T1000 (cell line): ENCODE data around the gene POMT1.
"Not testable (repeated sequence)": the region's sequence is repeated elsewhere in the genome, so short reads cannot be mapped to it uniquely, and the experiment has no call there.

Experiments used
- DNase-seq: peaks from one replicate; lab custom pipeline; 2025; ENCODE audit warnings: mixed read lengths; lab: John Stamatoyannopoulos, UW

POMT1 gene

GRCh38 chr9:131502781-131503625 lies at the start of gene POMT1:
POMT1 (plus strand) TSS chr9:131502918; CDS start chr9:131504219, 1,301 bp downstream.
- peak; percentile 70 for DNase-seq

DNA sequence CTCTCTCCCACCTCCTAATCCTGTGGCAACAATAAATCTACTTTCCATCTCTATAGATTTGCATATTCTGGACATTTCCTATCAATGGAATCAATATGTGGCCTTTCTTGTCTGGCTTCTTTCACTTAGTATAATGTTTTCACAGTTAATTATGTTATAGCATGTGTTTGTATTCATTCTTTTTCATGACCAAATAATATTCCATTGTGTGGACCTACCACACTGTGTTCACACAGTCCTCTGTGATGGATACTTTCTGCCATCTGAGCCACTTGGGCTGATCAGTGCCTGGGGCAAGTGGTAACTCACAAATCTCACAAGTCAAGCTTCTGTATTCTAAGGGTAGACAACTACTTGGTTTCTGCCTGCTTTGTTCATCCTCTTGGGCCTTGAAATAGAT lies 48.7 kb upstream of the POMT1 start:
- no peak for DNase-seq

GRCh38 chr9:131455655-131456054 lies 47.1 kb upstream of the POMT1 start:
- not testable (repeated sequence) for DNase-seq

- no peak for DNase-seq
Measured at GRCh38 chr9:131457746-131458145, 45.0 kb upstream of the POMT1 start.

- DNase-seq, result no peak
Measured at GRCh38 chr9:131459056-131459455, 43.7 kb upstream of the POMT1 start.

DNA sequence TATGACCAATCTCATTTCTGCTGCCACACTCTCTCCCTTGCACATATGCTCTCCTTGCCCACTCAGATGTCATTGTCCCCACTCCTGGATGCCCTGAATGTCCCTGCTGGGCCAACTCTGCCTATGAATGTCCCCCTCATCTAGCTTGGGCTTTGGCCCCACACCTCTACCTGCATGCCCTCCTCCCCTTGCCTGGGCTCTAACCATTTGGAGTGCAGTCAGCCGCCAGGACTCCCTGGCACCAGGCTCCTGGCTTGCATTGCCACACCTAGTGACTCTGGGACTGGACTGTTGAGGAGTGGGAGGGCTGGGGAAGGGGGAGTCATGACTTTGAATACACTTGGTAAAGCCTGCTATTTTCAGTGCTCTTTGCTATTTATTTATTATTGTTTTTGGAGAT lies 41.6 kb upstream of the POMT1 start:
- DNase-seq, result no peak

GRCh38 chr9:131464354-131465000 lies 38.2 kb upstream of the POMT1 start:
- no peak for DNase-seq

GRCh38 chr9:131465401-131465800 lies 37.3 kb upstream of the POMT1 start:
- no peak for DNase-seq

- DNase-seq, result no peak
Measured at GRCh38 chr9:131467214-131467935, 35.3 kb upstream of the POMT1 start.

DNA sequence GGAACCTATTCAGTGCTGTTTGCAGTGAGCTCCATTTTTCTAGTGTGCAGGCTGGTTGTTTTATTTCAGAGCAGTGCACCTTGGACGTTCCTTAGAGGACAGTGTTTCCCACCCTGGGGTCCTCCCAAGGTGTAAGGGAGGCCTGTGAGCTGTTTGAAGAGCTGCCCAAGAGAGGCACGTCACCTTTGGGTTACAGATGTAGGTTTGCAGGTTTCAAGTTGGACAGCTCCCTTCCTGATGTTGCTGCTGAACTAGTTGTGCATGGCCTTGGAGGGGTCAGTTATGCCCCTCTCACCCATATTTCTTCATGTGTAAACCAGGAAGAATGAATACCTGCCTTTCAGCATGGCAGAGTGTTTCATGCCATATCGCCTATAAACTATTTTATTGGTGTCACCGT lies 34.7 kb upstream of the POMT1 start:
- DNase-seq, result no peak

DNA sequence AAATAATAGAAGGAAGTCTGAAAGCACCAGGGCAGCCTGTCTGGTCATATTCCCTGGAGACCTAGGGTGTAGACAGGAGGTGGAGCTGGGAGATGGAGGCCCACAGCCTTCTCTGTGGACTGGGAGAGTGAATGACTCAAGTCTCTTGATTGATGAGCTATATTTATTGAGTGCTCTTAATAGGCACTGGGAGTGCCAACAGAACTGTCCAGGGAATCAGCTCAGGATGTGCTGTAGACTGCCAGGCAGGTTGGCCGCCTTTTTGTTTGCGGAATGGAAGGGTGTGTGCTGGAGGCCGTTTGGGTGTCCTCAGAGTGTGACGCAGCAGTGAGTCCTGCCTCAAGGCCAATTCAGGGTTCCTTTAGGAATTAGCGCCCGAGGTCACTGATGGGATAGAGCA lies 33.4 kb upstream of the POMT1 start:
- DNase-seq, result no peak

GRCh38 chr9:131469951-131470350 lies 32.8 kb upstream of the POMT1 start:
- no peak for DNase-seq

DNA sequence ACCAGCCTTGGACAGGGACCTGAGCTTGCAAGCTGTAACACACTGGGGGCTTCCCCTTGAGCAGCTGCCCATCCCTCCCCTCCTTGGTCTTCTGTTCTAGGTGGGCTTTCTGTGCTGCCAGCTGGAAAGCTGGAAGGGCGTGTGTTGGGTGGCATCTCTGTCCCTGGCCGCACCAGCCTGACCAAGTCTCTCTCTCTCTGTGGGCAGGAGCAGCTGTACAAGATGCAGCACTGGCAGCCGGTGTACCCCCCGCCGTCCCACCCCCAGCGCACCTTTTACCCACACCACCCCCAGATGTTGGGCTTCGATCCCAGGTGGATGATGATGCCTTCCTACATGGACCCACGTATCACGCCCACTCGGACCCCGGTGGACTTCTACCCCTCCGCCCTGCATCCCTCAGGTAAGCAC lies 32.1 kb upstream of the POMT1 start:
- DNase-seq, result no peak

DNA sequence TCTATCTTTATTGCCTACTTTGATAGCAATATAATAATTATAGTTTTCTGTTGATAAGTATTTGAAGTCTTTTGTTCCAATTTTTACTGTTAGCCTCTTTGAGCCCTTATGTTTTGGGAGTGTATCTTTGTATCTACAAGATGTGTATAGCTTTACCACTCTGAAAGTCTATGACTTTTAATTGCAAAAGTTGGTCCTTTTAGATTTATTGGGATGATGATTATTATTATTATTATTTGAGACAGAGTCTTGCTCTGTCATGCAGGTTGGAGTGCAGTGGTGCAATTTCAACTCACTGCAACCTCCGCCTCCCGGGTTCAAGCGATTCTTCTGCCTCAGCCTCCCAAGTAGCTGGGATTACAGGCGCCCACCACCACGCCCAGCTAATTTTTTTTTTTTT lies 30.6 kb upstream of the POMT1 start:
- DNase-seq, result not testable (repeated sequence)

DNA sequence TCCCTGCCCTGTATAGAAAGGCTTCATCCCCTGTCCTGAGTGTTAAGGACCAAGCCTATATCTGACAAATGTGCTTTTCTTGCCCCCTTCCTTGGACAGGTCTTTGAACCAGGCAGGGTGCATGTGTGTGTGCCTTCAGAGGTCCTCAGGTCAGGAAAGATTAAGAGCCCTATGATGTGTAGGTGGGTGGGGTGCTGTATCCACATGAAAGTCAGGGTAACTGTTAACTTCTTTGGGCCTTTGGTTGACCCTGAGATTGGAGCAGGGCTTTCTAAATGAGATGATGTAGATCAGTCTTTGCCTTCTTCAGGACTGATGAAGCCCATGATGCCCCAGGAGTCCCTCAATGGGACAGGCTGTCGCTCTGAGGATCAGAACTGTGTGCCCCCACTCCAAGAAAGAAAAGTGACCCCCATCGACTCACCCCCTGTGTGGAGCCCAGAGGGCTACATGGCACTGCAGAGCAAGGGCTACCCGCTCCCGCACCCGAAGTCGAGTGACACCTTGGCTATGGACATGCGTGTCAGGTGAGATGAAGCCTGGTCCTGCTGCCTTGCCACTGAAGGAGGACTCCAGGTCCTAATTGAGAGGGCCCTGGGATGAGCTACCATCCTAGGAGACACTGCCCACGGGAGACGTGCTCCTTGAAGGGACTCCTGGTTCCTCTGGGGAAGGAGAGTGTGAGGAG lies 29.4 kb upstream of the POMT1 start:
- no peak for DNase-seq

DNA sequence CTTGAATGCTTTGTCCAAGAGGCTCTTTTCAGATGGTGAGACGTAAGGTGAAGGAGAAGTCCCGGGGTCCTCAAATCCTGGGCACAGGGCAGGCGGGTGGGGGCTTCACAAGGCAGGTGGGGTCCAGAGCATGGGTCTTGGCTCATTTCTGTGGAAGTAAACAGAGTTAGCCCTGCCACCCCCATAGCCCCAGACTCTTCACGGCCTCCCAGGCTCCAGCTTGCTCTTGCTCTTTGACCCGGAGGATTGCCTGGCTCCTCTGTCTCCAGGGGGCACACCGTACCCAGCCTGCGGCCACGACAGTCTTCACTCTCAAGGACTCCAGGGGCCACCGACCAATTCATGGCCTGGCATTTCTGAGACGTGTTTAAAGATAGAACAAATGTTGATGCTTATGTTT lies 28.8 kb upstream of the POMT1 start:
- no peak for DNase-seq

DNA sequence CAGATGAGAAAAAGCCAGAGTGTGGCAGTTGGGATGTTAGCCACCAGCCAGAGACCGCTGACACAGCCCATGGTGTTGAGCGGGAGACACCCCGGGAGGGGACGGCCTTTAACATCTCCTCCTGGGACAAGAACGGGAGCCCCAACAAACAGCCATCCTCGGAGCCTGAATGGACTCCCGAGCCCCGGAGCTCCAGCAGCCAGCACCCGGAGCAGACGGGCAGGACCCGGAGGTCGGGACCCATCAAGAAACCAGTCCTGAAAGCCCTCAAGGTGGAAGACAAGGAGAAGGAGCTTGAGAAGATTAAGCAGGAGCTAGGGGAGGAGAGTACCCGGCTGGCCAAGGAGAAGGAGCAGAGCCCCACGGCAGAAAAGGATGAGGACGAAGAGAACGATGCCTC lies 28.0 kb upstream of the POMT1 start:
- DNase-seq, result no peak

GRCh38 chr9:131475111-131475955 lies 27.4 kb upstream of the POMT1 start:
- DNase-seq, result no peak

GRCh38 chr9:131475956-131476776 lies 26.6 kb upstream of the POMT1 start:
- DNase-seq, result no peak

- no peak for DNase-seq
Measured at GRCh38 chr9:131476777-131477345, 25.9 kb upstream of the POMT1 start.
